GM19023 (cell line): ENCODE results near the gene BACE2.

ENCODE experiments used
- ATAC-seq: cut with Tn5 transposase; IDR thresholded peaks from one replicate; pipeline ENCODE4 v1.9.1; 2021; ENCODE audit warnings: mild to moderate bottlenecking, moderate library complexity; ENCODE audit not compliant: unreplicated experiment

BACE2 gene

GRCh38 chr21:41317458-41317857, 149.5 kb downstream of the BACE2 start:
- no peak for ATAC-seq

- no peak for ATAC-seq
These were observed 150.3 kb downstream of the BACE2 start for GRCh38 chr21:41318218-41318617.

GRCh38 chr21:41319273-41319672, 151.3 kb downstream of the BACE2 start:
- no peak for ATAC-seq

- ATAC-seq = no peak
These were observed 153.4 kb downstream of the BACE2 start for GRCh38 chr21:41321211-41321907.

GRCh38 chr21:41321908-41322495, 154.0 kb downstream of the BACE2 start:
- no peak for ATAC-seq

GRCh38 chr21:41322496-41323382, 154.8 kb downstream of the BACE2 start:
- no peak for ATAC-seq

- no peak for ATAC-seq
These were observed 157.4 kb downstream of the BACE2 start for GRCh38 chr21:41325138-41325912.

- ATAC-seq = no peak
These were observed 158.6 kb downstream of the BACE2 start for GRCh38 chr21:41326414-41327080.

- ATAC-seq = no peak
These were observed 159.8 kb downstream of the BACE2 start for GRCh38 chr21:41327753-41328152.

GRCh38 chr21:41328660-41329607, 161.0 kb downstream of the BACE2 start:
- no peak for ATAC-seq
